Daoy (cell line): Measurements from ENCODE around the gene MYL10. TPM values are rescaled to one million over a fixed set of nuclear protein-coding genes. Genes with fewer than 3 reads are reported as not detected.

Source experiments
- DNase-seq: peaks from one replicate; pipeline ENCODE4 v3.0.0-alpha.2; 2015; ENCODE audit warnings: low read depth
- total RNA-seq: library from RNA; depleted of rRNA; stranded (reverse); fragments of >200 nt; shearing (Covaris generic); gene quantifications from 2 replicates; pipeline ENCODE4 v1.2.3, GENCODE V29; 2014

The MYL10 gene
- total RNA-seq, 1 experiment from 2014 or later: not detected

GRCh38 chr7:101596898-101597297, 32.2 kb downstream of the MYL10 start:
- no peak for DNase-seq

- DNase-seq: no peak
Measured at GRCh38 chr7:101595766-101596537, 33.1 kb downstream of the MYL10 start.

DNA sequence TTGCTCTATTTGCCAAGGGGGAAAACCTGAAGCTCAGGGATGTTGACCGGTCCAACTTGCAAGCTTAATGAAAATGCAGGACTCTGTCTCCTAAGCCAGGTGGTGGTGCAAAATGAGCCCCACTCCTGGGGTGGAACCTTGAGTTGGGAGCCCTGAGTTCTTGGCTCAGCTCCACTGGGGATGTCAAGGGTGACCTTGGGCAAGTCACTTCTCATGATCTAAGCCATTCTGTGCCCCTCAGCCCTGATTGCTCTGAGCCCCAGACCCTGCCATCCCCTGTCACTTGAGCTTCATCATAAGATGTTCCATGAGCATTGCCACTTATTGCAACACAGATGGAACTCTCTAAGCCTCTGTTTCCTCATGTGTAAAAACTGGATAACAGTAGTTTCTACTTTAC, 33.9 kb downstream of the MYL10 start:
- no peak for DNase-seq

- no peak for DNase-seq
Measured at GRCh38 chr7:101594790-101595189, 34.3 kb downstream of the MYL10 start.

DNA sequence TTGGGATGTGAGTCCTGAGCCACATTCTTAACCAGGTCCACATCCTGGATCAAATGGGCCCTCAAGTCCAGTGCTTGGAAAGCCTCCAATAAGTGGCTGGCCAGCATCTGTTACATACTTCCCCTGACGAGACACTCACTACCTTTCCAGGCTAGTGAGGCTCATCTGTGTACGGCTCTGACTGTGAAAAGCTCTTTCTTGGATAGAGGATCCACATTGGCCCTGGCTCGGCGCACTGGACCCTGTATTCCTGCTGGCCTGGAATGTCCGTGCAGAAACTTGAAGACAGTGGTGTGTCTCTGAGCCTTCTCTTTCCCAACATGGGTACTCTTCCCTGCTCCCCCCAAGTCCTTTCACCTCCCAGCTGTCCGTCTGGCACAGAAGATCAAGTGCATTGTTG, 35.5 kb downstream of the MYL10 start:
- DNase-seq: no peak

- DNase-seq: no peak
Measured at GRCh38 chr7:101591504-101591903, 37.6 kb downstream of the MYL10 start.

DNA sequence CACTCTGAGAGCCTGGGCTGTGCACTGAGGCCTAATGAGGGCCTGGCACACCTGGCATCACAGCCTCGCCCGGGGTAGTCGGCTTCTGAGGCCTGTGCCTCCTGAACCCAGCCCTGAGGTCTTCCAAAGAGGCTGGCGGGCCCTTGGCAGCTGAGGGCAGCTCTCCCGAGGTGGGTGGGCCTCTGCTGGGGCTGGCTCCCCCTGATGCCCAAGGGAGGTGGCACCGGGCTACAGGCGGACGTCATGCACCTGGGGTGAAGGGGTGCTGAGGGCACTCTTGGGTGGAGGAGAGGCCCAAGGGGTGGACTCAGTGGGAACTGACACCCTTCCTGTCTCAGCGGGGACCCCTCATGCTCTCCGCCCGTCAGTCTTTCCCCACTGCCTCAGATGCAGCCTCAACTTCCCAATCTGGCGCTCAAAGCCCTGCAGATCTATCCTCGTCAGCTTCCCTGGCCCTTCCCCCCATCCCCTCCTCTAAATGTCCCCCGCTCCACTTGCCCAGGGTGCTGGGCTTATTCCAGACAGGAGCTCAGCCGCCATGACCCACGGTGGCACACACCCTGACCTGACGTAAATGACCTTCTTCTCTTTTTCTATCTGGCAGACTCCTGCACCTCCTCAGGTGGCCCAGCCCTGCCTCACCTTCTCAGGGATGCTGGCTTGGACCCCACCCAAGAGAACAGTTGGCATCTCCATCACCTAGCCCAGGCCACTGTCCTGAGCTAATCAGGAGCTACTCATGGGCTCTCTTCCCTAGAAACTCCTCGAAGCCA, 38.2 kb downstream of the MYL10 start:
- DNase-seq: no peak

DNA sequence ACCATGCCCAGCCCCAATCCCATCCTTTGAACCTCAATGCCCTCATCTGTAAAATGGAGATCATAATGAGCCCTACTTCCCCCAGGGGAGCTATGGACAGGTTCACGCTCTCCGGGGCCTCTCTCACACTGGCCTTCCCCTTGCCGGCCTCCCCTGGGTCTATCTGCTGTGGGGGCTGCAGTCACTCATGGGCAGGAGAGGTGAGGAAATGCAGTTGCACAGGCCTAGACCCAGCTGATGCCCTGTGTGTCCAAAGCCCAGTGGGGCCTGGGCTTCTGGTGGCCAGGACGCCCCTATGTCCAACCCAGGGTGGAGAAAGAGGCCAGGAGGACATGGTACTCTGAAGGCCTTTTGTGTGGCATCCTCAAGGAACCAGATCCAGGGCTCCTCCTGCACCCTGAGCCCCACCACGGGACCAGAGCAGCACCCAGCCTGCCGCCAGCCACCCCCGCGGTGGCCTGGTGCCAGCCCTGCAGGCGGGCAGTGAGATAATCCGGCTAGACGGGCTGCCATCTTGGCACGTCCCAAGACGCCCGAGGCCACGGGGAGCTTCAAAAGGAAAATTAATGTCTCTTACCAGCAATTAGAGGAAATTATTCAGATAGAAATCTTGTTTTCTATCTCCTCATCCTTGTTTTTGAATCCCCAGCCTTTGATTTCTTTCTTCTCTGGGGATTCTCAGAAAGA, 39.0 kb downstream of the MYL10 start:
- peak; percentile 46 for DNase-seq

- DNase-seq: no peak
Measured at GRCh38 chr7:101589052-101589451, 40.0 kb downstream of the MYL10 start.

DNA sequence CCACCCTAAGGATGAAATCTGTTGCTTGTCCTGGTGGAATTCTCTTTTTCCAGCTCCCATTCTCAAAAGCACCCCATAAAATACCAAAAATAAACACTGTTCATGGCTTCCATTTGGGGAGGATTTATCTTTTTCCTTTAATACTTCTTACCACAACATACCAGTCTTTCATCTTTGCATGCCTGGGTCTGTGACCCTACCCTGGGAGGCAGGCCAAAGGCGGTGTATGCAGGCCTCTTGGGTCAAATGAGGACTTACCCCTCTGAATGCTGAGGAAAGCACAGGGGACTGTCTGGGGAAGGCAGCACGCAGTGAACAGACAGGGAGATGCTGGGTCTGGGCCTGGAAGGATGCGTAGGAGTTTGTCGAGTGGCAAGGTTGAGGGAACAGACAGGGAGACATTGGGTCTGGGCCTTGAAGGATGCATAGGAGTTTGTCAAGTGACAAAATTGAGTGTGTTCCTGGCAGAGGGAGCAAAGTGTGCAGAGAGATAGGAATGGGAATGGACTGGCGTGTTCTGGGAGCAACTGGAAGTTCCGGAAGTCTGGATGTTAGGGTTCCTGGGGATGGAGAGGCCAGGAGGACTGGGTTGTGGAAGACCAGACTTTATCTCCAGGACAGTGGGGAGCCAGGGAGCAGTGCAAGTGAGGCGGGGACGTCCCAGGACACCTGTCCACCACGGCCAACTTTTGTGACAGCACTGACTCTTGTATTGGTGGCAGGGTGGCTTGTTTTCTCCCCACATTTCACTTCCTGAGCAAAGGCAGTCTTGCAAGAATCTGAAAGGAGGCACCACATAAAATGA, 40.8 kb downstream of the MYL10 start:
- no peak for DNase-seq

GRCh38 chr7:101586906-101587677, 42.0 kb downstream of the MYL10 start:
- DNase-seq: no peak

- no peak for DNase-seq
Measured at GRCh38 chr7:101586078-101586905, 42.8 kb downstream of the MYL10 start.

GRCh38 chr7:101582971-101583370, 46.1 kb downstream of the MYL10 start:
- DNase-seq: no peak

- no peak for DNase-seq
Measured at GRCh38 chr7:101581891-101582290, 47.2 kb downstream of the MYL10 start.

GRCh38 chr7:101580596-101580995, 48.5 kb downstream of the MYL10 start:
- no peak for DNase-seq

DNA sequence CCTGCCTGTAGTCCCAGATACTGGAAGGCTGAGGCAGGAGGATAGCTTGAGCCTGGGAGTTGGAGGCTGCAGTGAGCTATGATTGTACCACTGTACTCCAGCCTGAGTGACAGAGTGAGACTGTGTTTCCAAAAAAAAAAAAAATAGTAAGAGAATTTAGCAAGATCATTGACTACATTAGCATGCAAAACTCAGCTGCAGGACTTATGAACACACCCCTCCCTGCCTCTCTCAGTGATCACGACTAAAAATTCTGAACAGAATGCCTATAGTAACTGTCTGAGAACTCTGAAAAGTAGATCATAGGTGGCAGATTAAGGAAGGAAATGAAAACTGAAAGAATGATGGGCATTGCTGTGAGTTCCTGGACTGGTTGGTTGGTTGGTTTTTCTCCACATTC, 50.5 kb downstream of the MYL10 start:
- no peak for DNase-seq

DNA sequence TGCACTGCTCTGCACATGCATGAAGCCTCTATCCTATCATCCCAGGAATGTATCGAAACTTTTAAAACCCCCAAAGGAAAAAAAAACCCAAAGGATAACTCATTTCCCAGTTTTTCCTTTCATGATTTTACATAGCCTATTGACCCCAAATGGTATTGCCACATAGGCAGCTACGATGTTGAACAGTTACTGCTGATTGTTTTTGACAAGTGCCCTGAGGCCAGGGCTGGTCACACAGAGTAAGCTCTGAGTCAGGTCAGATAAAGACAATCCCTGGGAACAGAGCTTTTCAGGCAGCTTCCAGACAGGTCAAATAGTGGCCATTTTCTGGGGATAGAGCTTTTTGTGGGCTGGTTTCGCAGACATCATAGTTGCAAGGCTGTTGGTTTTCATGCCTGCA, 52.1 kb downstream of the MYL10 start:
- no peak for DNase-seq

DNA sequence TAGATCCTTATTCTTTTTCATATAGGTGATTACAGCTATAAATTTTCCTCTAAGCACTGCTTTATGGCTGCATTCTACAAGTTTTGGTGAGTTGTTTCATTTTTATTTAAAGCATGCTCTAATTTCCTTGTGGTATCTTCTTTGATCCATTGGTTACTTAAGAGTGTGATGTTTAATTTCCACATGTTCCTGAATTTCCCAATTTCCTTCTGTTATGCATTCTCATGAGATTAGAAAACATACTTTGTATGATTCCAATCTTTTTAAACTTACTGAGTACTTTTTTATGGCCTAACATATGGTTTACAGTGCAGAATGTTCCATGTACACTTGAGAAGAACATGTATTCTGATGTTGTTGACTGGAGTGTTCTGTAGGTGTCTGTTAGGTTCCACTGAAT, 53.4 kb downstream of the MYL10 start:
- no peak for DNase-seq

GRCh38 chr7:101575168-101575567, 53.9 kb downstream of the MYL10 start:
- no peak for DNase-seq

GRCh38 chr7:101572156-101572555, 56.9 kb downstream of the MYL10 start:
- no peak for DNase-seq
